SIG-M5 treated with dmso at 0.1 percent for 504 hours (cell line): Measurements from ENCODE around the gene ZDHHC12.

ENCODE experiments used
- DNase-seq: peaks from one replicate; lab custom pipeline; 2025; ENCODE audit not compliant: unreplicated experiment; lab: John Stamatoyannopoulos, UW

ZDHHC12 gene

DNA sequence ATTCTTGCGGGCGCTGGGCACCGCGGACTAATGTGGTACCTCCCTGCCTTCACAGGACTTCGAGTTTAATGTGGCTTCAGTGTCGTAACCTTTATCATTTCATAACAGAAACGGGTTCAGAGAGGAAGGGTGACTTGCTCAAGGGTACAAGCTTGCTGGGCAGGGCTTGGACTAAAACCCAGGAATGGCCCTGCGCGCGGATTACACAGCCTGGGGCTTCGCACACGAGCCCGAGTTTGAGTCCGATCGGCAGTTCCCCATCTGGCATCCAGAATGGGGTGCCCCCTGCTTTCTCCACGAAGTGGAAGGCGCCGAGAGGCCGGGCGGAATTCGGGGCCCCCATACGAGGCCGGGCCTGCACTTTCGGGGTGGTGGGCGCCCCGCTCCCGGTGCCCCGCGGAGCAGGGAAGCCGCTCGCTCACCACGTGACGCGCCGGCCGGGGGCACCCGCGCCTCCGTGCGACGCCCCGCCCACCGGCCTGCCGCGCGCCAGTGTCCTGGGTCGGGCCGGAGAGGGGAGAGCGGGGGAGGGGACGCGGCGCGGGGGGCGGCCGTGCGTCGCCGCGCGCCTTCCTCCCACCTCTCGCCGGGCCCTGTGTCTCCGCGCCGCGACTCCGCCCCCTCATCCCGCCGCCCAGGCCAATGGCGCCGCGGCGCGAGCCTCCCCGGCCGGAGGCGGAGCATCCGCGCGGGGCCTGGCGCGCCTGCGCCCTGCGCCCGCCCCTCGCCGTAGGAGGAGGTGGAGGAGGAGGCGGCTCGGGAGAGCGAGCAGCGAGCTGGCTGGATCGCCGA lies 35.2 kb downstream of the ZDHHC12 start, which contains the start of gene SET:
SET (plus strand) TSS at position 722 of the 792 bp plus-strand sequence. CDS start 361 bp downstream, outside the sequence.
- peak; percentile 88 for DNase-seq

DNA sequence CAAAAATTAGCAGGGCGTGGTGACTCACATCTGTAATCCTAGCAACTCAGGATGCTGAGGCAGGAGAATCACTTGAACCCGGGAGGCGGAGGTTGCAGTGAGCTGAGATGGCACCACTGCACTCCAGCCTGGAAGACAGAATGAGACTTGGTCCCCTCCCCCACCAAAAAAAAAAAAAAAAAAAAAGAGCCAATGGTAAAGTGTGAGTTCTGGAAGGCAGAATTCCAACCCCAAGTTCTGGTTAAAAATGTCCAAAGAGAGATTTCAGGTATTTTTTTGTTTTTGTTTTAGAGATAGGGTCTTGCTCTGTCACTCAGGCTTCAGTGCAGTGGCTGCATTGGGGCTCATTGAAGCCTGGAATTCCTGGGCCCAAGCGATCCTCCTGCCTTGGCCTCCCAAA lies 36.5 kb downstream of the ZDHHC12 start:
- DNase-seq, result no peak

DNA sequence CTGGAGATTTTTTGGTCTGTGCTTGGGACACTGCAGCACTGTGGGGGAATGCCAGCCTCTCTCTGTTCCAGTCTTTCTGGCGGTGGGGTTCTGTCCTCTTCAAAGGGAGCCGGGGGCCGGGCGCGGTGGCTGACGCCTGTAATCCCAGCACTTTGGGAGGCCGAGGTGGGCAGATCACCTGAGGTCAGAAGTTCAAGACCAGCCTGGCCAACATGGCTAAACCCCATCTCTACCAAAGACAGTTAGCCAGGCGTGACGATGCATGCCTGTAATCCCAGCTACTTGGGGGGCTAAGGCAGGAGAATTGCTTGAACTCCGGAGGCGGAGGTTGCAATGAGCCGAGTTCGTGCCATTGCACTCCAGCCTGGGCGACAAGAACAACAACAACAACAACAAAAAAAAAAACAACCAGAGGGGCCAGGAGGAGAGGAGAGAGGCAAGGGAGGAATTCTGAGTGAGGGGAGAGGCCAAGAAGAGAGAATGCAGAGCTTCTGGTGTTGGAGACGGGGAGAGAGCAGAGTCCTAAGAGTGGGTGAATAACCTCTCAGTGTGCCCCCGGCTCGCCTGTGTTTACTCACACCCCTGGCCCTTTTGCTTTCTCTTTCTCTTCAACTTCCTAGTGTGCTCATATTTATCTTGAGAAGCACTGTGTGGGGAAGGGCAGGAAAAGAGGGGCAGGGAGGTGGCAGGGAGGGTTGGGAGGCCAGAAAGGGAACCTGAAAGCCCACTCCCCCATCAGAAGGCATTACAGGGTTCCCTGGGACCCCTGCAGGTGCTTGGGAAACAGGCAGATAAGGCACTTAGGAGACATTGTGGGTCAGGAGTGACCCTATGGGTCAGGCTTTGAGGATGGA lies 38.1 kb downstream of the ZDHHC12 start:
- peak; percentile 45 for DNase-seq

DNA sequence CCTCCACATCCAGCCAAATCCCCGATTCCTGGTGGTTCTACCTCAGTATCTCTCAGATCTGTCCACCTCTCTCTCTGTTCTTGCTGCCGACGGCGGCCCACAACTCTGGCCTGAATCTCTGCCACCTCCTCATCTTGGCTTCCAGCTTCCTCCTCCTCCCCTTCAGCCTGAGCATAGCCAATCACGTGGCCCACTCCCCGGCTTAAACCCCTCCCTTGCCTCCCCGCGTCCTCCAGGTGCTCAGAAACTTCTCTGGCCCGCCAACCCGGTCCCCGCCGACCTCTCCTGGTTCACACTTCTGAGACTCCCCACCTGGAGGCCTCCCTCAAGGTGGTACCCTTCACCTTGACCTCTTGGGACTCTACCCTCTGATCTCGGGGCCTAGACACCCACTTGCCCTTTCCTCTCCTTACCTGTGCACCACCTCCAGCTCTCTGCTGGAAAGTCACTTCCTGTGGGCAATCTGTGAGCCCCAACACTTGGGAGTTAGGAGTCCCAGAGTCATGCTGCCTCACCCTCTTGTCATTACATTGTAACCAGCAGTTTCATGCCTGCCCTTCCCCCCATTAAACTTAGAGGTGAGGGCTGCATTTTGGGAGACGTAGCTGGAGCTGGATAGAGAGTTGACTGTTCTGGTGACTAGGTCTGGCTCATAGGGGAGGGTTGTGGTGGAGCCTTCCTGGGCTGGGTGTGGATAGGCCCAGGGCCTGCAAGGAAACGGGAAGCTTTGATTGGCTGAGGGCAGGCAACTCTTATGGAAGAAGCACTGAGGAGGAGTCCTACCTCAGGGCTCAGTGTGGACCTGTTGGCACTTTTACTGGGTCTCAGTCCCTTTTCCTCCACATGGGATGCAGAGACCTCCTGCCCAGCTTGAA lies 39.4 kb downstream of the ZDHHC12 start:
- peak; percentile 82 for DNase-seq

DNA sequence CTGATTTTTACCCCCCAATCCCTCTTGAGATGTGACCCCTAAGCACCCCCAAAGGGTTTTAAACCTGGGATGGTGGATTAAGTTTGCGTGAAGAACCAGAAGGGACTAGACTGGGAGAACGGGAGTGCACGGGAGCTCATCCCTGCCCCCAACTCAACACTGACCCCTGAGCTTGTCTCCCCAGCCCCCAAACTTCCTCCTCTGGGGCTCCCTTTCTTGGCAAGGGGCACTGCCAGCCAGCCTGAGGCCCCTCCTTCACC lies 39.9 kb downstream of the ZDHHC12 start:
- DNase-seq, result no peak

DNA sequence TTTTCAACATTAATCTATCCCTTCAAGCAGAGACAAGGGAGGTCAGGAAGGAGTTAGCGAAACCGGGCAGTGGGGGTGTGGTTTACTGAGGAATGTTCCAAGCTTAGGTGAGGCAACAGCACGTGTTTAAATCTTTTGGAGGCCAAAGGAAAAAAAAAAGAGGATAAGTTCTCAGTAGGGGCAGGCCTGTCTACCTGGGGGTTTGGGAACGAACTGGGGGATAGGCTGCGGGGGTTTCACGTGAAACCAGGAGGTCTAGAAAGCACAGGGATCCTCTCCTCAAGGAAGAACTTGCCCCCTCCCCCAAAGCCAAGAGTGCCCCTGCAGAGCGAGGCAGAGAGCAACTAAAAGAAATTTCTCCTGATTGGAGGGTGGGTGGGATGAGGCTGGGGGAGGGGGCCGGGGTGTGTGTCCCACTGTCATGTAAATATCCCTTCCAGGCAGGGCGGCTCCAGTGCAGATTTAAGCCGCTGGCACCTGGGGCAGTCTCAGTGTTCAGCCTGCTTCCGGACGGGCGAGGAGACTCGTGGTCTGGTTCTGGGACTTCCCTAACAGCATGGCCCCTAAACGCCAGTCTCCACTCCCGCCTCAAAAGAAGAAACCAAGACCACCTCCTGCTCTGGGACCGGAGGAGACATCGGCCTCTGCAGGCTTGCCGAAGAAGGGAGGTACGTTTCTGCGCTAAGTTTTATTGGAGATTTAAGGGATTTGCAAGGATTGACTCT lies 40.4 kb downstream of the ZDHHC12 start:
- peak; percentile 46 for DNase-seq

DNA sequence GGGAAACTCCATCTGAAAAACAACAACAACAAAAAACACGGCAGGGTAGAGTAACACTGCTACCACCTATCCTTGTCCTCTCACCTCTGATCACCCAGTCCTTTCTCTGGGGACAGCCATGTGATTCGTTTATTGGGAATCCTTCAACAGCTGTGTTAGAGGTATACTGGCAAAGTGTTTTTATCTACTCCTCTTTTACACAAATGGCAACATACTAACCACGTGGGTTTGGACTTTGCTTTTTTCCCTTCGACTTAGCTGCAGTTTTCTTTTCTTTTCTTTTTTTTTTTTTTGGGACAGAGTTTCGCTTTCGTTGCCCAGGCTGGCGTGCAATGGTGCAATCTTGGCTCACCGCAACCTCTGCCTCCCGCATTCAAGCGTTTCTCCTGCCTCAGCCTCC lies 46.1 kb downstream of the ZDHHC12 start:
- no peak for DNase-seq

DNA sequence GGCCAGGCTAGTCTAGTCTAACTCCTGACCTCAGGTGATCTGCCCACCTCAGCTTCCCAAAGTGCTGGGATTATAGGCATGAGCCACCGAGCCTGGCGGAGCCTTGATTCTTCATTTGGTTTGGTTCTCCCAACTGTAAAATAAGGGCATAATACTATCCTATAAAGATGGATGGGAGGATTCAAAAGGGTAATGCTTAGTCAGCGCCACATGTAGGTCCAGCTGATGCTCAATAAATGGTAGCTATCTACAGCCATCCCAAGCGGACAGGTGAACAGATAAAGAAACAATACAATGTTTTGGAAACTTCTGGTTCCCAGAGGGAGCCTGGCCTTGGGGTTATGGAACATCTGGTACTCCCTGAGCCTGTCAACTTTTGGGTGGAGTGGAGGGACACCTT lies 48.5 kb downstream of the ZDHHC12 start:
- DNase-seq, result no peak
